ENCODE measurements around the gene ITPR3.

DNA sequence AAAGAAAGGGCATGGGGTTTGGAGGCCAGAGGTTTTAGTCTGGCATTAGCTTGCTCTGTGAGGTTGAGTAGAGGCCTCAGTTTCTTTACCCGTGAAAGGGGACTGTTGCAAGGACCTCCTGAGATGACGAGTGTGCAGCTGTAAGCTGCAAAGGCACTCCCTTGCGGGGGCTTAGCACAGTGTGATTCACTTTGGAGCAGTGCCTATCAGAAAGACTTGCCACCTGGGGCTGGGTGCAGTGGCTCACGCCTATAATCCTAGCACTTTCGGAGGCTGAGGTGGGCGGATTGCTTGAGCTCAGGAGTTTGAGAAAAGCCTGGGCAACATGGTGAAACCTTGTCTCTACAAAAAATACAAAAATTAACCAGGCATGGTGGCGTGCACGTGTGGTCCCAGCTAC, 33.6 kb upstream of the ITPR3 start:
- TF ChIP-seq, protein P1, sequence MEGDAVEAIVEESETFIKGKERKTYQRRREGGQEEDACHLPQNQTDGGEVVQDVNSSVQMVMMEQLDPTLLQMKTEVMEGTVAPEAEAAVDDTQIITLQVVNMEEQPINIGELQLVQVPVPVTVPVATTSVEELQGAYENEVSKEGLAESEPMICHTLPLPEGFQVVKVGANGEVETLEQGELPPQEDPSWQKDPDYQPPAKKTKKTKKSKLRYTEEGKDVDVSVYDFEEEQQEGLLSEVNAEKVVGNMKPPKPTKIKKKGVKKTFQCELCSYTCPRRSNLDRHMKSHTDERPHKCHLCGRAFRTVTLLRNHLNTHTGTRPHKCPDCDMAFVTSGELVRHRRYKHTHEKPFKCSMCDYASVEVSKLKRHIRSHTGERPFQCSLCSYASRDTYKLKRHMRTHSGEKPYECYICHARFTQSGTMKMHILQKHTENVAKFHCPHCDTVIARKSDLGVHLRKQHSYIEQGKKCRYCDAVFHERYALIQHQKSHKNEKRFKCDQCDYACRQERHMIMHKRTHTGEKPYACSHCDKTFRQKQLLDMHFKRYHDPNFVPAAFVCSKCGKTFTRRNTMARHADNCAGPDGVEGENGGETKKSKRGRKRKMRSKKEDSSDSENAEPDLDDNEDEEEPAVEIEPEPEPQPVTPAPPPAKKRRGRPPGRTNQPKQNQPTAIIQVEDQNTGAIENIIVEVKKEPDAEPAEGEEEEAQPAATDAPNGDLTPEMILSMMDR (conservative IDR thresholded peaks at IDR 0.05) = no peak
- no peak for TF ChIP-seq ZFX (IDR thresholded peaks at IDR 0.05)

Measured in C4-2B (cell line).